Spleen (tissue), 7 donors: ENCODE data around the gene CPD.

Experiments
- CTCF ChIP-seq, 11 experiments: fragments of 200-600 bp in 7 of 11; fragments of 450-650 bp in 4 of 11; sonication (generic) in 4 of 11; IDR thresholded peaks in 8 of 11; conservative IDR thresholded peaks in 3 of 11; 1 replicate in 7 of 11; 2 replicates in 4 of 11; pipeline versions ENCODE4 v1.4.0 to v1.8.0; 2016 to 2021; ENCODE audit warnings: antibody characterized with exemption in 11 of 11, inconsistent platforms in 4 of 11, mild to moderate bottlenecking in 1 of 11
- POLR2A ChIP-seq, 3 donors: fragments of 450-650 bp; IDR thresholded peaks; one replicate each; pipeline ENCODE4 v1.5.1; 2017; ENCODE audit warnings: antibody characterized with exemption in 3 of 3, mild to moderate bottlenecking in 1 of 3
- POLR2AphosphoS5 ChIP-seq, 3 donors: sonication (generic); formaldehyde crosslinking; IDR thresholded peaks; one replicate each; pipeline ENCODE4 v1.5.1; 2017; ENCODE audit warnings: antibody characterized with exemption in 3 of 3
- donor health status: DM: no; HTN: no; CAD: no; lungs with moderate emphysema.
- donor health status: DM: no; HTN: no; CAD: no.
- donor health status: DM: no; HTN: no; CAD: no.

- TF ChIP-seq CTCF (IDR thresholded peaks at IDR 0.05 in 8 of 11, conservative IDR thresholded peaks at IDR 0.05 in 3 of 11) (no peak), POLR2AphosphoS5 (IDR thresholded peaks at IDR 0.05) (no peak), POLR2A (IDR thresholded peaks at IDR 0.05) (no peak)
Observed at GRCh38 chr17:30368912-30369720, 9.6 kb upstream of the CPD start.
